HK-2 (cell line): ENCODE measurements around the gene ZNF226.
"Not testable (repeated sequence)": the region's sequence is repeated elsewhere in the genome, so short reads cannot be mapped to it uniquely, and the experiment has no call there.

ENCODE experiments used
- DNase-seq: peaks from one replicate; pipeline ENCODE4 v3.0.0-alpha.2; 2018; ENCODE audit not compliant: unreplicated experiment

ZNF226 gene

DNA sequence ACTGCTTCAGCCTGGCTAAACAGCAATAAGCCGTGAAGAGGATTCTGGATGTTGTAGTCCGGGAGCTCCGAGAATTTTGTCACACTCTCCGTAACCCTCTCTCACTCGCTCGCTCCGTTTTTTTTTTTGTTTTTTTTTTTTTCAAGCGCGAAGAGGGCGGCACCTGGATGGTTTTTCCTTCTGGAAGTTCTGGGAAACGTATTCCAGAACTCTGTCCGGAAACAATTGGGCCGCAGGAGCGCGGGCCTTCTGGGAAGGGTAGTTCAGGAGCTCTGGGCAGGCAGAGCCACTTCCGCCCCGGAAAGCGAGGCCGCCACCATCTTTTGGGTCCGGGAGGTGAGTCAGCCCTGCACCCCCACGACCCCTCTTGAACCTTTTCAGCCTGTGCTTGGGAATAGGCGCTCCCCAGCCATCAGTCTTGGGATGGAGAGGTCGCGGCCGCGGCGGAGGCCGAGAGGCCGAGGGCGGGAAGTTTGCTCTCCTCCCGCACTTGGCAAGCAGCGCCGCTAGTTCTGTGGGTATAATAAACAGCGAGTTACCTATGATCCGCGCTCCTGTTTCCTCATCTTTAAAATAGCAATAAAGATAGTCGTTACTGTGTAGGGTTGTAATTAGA is 47.5 kb downstream of the ZNF226 start, which contains the start of gene ZNF227:
TSS of gene ZNF227 (plus strand) at position 283 of the 616 bp plus-strand sequence. CDS start 5,261 bp downstream, outside the sequence.
- peak; percentile 90 for DNase-seq

- peak; percentile 22 for DNase-seq
Observed at GRCh38 chr19:44212866-44213346, 48.0 kb downstream of the ZNF226 start.

- not testable (repeated sequence) for DNase-seq
Observed at GRCh38 chr19:44219926-44220325, 55.0 kb downstream of the ZNF226 start.

DNA sequence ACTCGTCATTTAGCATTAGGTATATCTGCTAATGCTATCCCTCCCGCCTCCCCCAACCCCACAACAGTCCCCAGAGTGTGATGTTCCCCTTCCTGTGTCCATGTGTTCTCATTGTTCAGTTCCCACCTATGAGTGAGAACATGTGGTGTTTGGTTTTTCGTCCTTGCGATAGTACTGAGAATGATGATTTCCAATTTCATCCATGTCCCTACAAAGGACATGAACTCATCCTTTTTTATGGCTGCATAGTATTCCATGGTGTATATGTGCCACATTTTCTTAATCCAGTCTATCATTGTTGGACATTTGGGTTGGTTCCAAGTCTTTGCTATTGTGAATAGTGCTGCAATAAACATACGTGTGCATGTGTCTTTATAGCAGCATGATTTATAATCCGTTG is 55.9 kb downstream of the ZNF226 start:
- DNase-seq, result not testable (repeated sequence)

- not testable (repeated sequence) for DNase-seq
Observed at GRCh38 chr19:44221291-44221690, 56.4 kb downstream of the ZNF226 start.
